GM21786 (cell line): Measurements from ENCODE around the gene TTPAL.
"Not testable (repeated sequence)": the region's sequence is repeated elsewhere in the genome, so short reads cannot be mapped to it uniquely, and the experiment has no call there.

Experiments
- ATAC-seq: cut with Tn5 transposase; IDR thresholded peaks from one replicate; pipeline ENCODE4 v1.9.1; 2021; ENCODE audit not compliant: unreplicated experiment

TTPAL gene

DNA sequence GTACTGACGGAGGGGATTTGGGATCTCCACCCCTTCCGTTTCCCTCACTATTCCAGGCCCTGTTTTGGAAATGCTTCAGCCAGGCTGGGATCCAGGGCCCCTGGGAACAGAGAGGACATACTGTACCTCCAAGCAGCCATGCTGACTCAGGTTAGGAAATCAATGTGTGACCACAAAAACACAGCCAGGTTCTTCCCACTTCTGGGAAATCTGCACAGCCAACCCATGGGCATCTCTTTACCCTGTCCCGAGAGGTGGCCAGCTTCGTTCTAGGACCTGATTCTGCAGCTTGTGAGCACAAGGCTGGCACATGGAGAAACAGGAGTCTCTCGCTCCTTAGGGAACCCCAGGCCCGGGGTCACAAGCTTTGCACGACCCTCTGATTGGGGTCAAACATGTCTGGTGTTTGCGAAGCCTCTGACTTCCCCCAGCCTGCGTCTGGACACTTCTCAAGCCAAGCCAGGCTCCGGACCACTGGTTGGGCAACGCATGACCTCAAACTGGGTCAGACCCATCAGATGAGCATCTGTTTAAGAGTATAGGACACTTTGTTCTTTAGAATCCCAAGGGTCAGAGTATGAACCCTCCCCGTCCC lies 8.3 kb upstream of the TTPAL start:
- ATAC-seq = no peak

DNA sequence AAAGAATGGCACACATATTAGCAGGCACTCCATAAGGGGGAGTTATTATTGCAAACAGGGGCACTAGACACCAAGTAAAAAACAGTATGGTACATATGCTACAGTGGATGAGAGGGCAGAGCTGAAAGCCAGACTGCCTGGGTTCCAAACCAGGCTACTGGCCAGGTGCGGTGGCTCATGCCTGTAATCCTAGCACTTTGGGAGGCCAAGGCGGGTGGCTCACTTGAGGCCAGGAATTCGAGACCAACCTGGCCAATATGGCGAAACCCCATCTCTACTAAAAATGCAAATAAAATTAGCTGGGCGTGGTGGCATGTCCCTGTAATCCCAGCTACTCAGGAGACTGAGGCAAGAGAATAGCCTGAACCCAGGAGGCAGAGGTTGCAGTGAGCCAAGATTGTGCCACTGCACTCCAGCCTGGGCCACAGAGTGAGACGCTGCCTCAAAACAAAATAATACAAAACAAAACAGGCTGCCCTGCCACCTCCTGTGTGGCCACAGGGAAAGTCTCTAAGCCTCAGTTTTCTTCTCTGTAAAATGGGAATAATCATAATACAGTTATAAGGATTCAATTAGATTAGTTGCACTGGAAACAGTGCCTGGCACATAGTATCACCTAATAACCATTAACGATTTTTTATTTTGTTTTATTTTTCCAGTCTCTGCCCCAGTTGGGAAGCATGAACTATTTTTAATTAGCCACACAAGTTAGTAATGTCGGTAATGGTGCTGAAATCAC lies 7.5 kb upstream of the TTPAL start:
- no peak for ATAC-seq

DNA sequence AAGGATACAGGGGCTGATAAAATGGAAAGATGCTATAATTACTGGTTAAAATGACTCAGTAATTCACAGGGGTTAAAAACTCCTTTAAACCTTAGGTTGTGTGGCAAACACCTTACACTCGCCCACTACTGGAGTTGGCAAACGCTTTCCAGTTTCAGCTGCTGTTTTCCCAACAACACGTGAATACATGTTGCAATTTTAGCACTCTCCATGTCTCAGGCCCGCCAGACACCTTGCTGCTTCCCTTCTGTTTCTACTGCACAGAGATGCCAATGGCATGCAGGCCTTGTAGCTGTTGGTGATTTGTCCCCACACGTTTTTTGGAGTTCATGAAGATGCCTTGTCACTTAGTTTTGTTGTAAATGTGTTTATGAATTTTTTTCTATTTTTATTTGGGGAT lies 5.3 kb upstream of the TTPAL start:
- no peak for ATAC-seq

DNA sequence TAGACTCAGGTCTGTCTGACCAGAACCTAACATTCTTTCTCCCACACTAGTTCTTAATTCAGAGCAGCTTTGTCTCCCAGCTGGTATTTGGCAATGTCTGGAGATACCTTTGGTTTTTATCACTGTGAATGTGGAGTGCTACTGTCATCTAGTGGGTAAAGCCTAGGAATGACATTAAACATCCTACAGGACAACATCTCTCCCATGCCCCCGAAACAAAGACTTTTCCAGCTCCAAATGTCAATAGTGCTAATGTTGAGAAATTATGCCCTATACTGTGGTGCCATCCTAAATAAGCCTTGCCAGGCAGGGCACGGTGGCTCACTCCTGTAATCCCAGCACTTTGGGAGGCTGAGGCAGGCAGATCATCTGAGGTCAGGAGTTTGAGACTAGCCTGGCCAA lies 4.2 kb upstream of the TTPAL start:
- ATAC-seq = no peak

DNA sequence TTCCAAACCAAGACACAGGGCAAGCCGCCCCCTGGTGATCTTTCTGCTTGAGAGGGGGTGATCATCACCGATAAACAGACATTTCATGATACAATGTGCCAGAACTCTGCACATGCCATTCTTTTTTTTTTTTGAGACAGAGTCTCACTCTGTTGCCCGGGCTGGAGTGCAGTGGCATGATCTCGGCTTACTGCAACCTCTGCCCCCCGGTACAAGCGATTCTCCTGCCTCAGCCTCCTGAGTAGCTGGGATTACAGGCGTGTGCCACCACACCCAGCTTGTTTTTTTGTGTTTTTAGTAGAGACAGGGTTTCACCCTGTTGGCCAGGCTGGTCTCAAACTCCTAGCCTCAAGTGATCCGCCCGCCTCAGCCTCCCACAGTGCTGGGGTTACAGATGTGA lies 3.4 kb upstream of the TTPAL start:
- not testable (repeated sequence) for ATAC-seq

- no peak for ATAC-seq
Measured at GRCh38 chr20:44475372-44475693, 341 bp upstream of the TTPAL start.

- ATAC-seq = no peak
Measured at GRCh38 chr20:44477151-44477550, 1.5 kb downstream of the TTPAL start.

- no peak for ATAC-seq
Measured at GRCh38 chr20:44478206-44478605, 2.5 kb downstream of the TTPAL start.

- ATAC-seq = no peak
Measured at GRCh38 chr20:44479643-44480042, 4.0 kb downstream of the TTPAL start.

- no peak for ATAC-seq
Measured at GRCh38 chr20:44480097-44480496, 4.4 kb downstream of the TTPAL start.

GRCh38 chr20:44481719-44482416 lies 6.2 kb downstream of the TTPAL start:
- ATAC-seq = no peak

GRCh38 chr20:44483112-44483511 lies 7.4 kb downstream of the TTPAL start:
- no peak for ATAC-seq

GRCh38 chr20:44485078-44485829 lies 9.6 kb downstream of the TTPAL start:
- ATAC-seq = no peak

GRCh38 chr20:44485830-44486198 lies 10.1 kb downstream of the TTPAL start:
- ATAC-seq = no peak

DNA sequence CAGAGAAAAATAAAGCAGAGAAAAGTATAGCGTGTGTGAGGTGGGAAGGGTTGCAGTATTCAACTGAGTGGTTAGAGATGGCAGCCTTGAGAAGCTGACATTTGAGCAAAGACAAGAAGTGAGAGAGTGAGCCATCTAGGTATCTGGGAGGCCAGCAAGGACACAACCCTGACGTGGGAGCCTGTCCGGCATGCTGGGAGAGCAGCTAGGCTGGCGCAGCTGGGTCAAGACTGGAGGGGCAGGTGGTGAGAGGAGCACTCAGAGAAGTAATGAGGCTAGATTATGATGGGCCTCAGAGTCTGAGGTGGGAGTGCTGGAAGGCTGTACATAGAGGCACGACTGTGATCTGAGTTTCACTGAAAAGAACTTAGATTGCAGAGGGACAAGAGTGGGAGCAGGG lies 12.9 kb downstream of the TTPAL start:
- no peak for ATAC-seq

- ATAC-seq = no peak
Measured at GRCh38 chr20:44489223-44489622, 13.5 kb downstream of the TTPAL start.

DNA sequence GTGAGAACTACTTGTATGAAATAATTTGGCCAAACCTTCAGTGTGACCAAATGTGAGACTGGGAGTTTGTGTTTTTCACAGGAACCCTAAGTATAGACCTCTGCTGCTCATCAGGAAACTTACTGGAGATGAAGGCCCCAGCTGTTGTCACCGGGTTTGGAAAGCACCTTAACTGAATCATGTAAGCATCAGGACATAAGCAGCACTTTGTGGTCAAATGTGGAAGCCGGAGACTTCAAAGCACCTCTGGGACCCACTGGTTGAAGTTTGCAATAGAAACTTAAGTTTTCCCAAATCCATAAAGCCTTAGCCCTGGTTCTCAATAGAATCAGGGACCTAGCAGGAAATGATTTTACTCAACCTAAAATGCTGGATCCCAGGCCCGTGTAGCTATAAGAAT lies 14.3 kb downstream of the TTPAL start:
- no peak for ATAC-seq

GRCh38 chr20:44491635-44492395 lies 16.1 kb downstream of the TTPAL start:
- ATAC-seq = no peak

- no peak for ATAC-seq
Measured at GRCh38 chr20:44494266-44494665, 18.6 kb downstream of the TTPAL start.

DNA sequence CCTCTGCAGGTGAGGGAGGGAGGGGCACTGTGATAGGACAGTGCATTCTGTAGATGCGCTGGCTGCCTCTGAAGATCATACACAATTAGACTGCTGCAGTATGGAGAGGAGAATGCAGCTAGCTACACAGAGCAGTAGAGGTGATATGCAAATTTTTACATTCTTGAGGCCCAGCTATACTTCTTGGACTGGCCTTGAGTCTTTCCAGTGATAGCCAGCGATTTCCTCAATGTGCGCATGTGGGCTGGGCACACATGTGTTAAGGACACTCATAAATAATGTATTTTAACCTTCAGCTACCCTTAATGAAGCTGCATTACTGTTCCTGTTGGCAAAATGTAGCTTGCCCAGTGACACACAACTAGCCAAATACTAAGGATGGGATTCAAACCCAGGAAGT lies 19.0 kb downstream of the TTPAL start:
- ATAC-seq = no peak

DNA sequence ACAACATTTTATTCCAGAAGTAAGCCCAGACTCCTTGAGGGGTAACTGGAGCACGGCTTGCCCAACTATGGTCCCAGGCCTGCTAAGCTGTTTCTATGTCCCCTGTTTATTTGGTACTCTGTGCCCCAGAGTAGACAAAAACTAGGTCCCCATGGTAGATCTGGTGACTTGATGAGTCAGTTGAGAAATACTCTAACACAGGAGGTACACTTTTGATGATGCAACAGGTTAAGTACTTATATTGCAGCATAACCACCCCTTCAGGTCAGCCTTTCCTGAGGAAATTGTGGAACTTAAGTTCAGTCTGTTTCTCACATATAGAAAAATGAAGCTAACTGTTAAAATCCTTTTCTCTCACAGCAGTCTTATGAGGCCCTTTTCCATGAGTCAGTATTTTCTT lies 19.6 kb downstream of the TTPAL start:
- ATAC-seq = no peak
